GM18858 (cell line): ENCODE data around the gene PLXNB1.
"Not testable (repeated sequence)": the region's sequence is repeated elsewhere in the genome, so short reads cannot be mapped to it uniquely, and the experiment has no call there.

Experiments
- ATAC-seq: cut with Tn5 transposase; IDR thresholded peaks from one replicate; pipeline ENCODE4 v1.9.1; 2021; ENCODE audit not compliant: unreplicated experiment

The PLXNB1 gene

GRCh38 chr3:48464713-48465221, 34.9 kb upstream of the PLXNB1 start:
- no peak for ATAC-seq

GRCh38 chr3:48463703-48464102, 33.8 kb upstream of the PLXNB1 start:
- no peak for ATAC-seq

DNA sequence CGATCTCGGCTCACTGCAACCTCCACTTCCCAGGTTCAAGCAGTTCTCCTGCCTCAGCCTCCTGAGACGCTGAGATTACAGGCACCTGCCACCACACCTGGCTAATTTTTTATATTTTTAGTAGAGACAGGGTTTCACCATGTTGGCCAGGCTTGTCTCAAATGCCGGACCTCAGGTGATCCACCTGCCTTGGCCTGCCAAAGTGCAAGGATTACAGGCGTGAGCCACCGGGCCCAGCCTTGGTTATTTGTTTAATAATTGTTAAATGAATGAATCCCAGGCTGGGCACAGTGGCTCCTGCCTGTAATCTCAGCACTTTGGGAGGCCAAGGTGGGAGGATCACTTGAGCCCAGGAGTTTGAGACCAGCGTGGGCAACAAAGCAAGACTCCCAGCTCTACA, 31.9 kb upstream of the PLXNB1 start:
- not testable (repeated sequence) for ATAC-seq

- ATAC-seq = no peak
These were observed 30.6 kb upstream of the PLXNB1 start for GRCh38 chr3:48460517-48460902.

GRCh38 chr3:48459773-48460516, 30.1 kb upstream of the PLXNB1 start:
- ATAC-seq = no peak

DNA sequence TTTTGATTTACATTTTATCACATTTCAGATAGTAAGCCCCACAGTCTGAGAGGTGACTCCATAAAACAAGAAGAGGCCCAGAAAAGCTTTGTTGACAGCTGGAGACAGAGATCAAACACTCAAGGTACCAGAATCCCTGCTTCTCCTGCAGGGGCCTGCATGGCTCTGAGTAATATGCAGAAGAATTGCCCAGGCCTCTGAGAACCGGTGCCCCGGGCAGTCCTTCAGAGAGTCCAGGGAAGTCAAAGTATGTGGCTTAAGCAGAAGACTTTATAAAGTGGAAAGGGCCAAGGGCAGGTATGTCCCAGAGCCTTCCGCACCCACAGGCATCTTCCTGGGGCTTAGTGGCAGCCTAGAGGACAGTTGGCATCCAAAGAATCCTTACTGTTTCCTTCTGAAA, 29.4 kb upstream of the PLXNB1 start:
- no peak for ATAC-seq

GRCh38 chr3:48456456-48456855, 26.6 kb upstream of the PLXNB1 start:
- ATAC-seq = no peak

GRCh38 chr3:48451270-48451669, 21.4 kb upstream of the PLXNB1 start:
- ATAC-seq = no peak

GRCh38 chr3:48446425-48447193, 16.7 kb upstream of the PLXNB1 start, which contains the start of gene ATRIP:
TSS of gene ATRIP (plus strand) at chr3:48446737. CDS start at chr3:48446846, 109 bp downstream.
- ATAC-seq = peak; percentile 67

DNA sequence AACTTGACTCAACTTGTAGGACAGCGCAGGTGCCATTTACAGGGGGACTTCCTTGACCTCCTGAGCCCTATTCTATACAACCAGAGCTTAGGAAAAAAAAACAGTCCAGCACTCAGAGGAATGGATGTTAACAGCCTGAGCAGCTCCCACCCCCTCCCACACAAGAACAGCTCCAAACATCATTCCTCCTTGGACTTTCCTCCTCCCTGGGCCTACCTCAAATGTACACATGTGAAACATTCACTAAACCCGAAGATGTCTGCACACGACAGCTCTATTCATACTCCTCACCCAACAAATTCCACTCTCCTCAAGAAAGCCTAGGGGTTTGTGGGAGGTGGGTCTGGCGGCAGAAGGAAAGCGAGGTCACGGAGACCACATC, 16.1 kb upstream of the PLXNB1 start:
- ATAC-seq = no peak

GRCh38 chr3:48445277-48445882, 15.5 kb upstream of the PLXNB1 start:
- ATAC-seq = no peak

DNA sequence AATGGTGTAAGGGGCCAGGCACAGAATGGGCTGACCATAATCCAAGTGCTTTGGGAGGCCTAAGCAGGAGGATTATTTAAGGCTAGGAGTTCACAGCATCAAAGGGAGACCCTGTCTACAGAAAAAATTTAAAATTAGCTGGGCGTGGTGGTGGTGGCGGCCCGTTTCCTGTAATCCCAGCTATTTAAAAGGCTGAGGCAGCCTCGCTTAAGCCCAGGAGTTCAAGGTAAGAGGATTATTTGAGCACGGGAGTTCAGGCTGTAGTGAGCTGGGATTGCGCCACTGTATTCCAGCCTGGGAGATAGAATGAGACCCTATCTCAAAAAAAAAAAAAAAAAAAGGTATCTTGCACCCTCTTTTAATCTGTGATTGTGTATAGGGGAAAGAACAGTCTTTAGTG, 12.1 kb upstream of the PLXNB1 start:
- ATAC-seq = no peak

GRCh38 chr3:48440590-48440958, 10.7 kb upstream of the PLXNB1 start:
- no peak for ATAC-seq

DNA sequence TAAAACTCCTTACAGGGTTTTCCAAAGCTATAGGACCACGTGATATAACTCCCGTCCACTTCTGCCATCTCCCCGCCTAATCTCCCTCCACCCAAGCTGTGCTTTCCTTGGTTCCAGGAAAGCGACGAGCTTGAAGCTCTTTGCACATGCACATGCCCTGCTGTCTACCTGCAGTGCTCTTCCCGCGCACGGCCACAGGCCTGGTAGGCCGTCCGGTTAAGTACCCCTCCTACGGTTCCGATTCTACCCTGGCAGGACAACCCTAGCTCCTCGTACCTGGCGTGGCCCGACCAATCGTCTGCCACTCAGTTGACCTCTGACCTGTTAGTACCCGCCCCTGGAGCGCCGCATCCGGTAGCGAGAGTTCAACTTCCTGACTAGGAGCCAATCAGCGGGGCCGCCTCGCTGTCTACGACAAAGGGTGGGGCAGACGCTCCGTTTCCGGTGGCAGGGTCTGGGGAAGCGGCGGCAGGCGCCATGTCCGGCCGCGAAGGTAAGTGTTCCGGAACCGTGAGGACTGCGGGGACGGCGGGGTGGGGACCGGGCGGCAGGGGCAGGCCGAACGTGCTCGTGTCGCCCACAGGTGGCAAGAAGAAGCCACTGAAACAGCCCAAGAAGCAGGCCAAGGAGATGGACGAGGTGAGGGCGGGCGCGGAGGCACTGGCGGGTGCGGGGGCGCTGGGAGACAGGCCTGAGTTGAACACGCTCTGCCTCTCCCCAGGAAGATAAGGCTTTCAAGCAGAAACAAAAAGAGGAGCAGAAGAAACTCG, 10.1 kb upstream of the PLXNB1 start, which contains the start of the genes CCDC51 and TMA7:
CCDC51 (minus strand) TSS at position 300 of the 770 bp plus-strand sequence. CDS start 4,991 bp downstream, outside the sequence.
TMA7 (plus strand) TSS at position 438 of the 770 bp plus-strand sequence; CDS start at position 478, 40 bp downstream.
- ATAC-seq = peak; percentile 88

GRCh38 chr3:48437812-48438211, 7.9 kb upstream of the PLXNB1 start:
- ATAC-seq = no peak

DNA sequence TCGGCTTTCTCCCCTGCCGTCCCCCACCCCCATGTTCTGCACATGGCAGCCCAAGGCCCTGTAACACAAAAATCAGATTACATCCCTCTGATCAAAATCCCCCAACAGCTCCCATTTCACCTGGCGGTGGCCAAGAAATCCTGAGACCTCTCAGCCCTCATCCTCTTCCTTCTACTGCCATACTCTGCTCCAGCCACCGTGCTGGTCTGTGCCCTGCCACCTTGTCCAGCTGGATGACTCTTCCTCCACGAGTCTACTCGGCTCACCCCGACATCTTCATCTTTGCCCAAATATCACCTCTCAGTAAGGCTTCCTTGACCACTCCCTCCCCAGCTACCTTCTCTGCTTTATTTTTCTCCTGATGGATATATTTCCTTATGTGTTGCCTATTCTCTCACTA, 7.0 kb upstream of the PLXNB1 start:
- no peak for ATAC-seq

GRCh38 chr3:48436477-48436787, 6.5 kb upstream of the PLXNB1 start:
- no peak for ATAC-seq

- no peak for ATAC-seq
These were observed 6.0 kb upstream of the PLXNB1 start for GRCh38 chr3:48435774-48436476.

DNA sequence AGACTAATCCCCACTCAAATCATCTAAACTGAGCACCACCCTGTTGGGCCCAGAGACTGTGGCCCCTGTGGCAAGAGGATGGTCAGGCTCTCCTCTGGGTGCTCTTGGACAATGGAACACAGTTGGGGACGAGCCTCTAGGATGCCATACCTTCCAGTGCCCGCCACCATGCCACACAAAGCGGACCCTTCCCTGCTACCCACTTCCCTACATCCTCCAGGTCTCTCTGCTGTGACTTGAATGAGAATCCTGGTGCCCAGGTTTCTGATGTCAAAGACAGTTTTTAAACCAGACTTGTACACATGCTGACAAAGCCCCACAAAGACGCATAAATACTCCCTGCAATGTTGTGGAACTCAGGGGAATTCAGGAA, 5.3 kb upstream of the PLXNB1 start:
- no peak for ATAC-seq

DNA sequence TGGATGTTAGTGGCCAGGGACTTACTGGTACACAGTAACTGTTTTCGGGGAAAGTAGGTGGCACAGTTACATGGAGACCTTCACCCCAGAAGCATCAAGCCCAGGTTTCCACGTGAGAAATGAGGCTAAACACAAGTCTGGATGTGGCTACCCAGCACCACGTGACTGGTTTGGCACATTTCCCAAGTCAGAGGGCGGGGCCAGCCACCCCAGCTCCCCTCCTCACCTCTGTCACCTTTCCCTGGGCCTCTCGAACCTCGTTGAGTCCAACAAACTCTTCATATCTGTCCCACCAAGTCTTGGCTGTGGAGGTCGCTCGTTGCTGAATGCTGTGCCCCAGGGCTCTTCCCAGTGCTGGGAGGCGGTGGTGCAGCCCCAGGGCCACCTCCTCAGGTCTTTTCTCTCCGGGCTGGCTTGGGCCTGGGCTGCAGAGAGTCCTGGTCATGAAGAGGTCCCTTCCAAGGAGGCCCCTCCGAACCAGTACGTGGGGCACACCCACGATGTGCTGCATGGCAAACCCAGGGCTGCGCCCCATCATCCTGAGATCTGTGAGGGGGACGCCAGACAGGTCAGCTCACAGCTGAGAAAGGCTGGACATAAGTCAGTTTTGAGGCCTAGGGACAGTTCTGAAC, 4.8 kb upstream of the PLXNB1 start:
- ATAC-seq = no peak
